GM04503 (cell line): ENCODE measurements around the gene DENND10.
A peak's percentile ranks its signal among the peaks of the same experiment; 100 is the strongest.
"Not testable (repeated sequence)": the region's sequence is repeated elsewhere in the genome, so short reads cannot be mapped to it uniquely, and the experiment has no call there.

Experiments used
- DNase-seq: peaks from one replicate; pipeline ENCODE4 v3.0.0-alpha.2; 2012; ENCODE audit warnings: low read depth

DENND10 gene, protein sequence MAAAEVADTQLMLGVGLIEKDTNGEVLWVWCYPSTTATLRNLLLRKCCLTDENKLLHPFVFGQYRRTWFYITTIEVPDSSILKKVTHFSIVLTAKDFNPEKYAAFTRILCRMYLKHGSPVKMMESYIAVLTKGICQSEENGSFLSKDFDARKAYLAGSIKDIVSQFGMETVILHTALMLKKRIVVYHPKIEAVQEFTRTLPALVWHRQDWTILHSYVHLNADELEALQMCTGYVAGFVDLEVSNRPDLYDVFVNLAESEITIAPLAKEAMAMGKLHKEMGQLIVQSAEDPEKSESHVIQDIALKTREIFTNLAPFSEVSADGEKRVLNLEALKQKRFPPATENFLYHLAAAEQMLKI

DNA sequence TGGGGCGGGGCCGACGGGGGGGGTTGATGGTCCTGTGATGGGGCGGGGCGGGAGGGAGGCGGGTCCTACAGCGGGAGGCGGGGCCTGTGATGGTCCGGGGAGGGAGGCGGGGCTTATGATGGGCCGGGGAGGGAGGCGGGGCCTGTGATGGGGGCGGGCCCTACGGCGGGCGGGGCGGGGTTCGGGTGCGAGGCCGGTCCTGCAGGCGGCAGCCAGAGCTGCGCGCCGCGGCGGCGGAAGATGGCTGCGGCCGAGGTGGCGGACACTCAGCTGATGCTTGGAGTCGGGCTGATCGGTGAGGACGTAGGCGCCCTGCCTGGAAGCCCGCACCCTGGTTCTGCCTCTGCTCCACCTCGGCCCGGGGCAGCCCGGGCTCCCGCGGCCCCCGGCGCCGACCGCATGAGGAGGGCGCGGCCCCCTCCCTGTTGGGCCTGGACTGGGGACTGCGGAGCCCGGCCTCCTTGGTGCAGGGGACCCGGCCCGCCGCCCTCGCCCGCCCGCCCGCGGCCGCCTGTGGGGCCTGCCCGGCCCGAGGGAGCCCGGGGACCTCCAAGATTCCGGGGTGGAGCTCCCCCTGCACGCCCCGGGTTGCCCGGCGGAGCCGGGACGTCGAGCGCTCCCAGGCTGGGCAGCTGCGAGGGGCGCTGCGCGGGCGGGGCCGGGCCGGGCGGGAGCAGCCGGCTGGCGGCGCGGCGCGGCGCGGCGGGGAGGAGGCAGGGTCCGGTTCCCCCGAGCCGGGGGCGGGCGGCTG lies at the start of gene DENND10:
TSS of gene DENND10 (plus strand) at position 211 of the 751 bp plus-strand sequence. CDS start at position 241, 30 bp downstream.
- no peak for DNase-seq

DNA sequence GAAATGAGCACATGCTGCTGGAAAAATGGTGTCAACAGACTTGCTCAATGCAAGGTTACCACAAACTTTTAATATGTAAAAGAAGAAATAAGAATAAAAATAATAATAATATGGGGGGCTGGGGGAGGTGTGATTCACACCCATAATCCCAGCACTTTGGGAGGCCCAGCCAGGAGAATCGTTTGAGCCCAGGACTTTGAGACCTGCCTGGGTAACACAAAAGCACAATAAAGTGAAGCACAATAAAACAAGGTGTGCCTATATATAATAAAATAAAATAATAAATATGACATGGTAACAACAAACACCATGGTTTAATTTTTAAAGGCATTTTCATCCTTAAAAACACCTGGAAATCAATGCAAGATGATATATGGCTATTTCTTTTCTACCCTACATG lies 48.4 kb upstream of the DENND10 start:
- no peak for DNase-seq

DNA sequence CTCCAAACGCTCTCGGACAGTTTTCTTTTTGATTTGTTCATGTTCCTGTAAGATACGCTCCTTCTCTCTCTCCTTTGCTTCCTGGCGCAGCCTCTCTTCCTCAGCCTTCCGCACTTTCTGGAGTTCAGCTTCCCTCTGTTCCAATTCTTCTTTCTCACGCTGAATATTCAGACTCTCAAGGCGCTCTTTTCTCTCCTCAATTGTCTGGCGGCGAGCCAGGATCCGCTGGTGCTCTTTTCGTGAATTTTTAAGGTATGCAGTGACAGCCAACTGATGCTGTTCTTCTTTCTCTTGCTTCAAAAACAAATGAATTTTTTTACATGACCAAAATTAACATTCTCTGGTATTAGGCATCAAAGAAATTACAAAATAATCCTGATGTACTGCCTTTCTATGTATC lies 45.9 kb upstream of the DENND10 start:
- no peak for DNase-seq

DNA sequence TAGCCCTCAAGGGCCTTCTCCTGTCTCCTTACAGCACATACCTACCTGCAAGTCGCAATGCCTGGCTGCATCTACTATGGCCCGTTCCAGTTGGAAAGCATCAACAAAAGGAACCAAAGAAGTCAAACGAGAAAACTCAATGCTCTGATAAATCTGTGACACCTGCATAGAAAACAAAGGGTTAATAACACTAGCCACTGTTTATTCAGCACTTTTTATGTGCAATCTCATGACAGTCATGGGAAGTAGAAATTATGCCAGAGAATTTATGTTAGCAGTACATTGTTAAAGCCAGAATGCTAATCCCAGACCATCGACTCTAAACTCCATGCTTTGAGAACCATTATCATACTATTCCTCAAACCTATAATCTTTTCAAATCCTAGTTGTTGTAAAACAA lies 44.4 kb upstream of the DENND10 start:
- no peak for DNase-seq

DNA sequence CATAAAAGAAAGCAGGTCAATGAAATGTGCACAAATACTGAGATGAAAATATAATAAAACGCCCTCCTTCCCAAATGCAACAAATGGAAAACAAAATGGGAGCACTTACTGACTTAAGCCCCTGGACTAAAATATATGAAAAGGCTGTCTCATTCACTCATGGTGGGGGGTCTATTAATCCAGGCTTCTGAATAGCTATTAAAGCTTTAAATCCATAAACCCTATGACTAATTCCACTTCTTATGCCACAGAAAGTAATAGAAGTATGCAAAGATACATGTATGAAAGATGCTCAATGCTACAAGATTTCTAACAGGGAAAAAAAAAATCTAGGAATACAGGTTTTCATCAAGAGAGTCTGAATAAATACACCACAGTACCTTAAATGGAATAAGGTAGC lies 43.8 kb upstream of the DENND10 start:
- no peak for DNase-seq

DNA sequence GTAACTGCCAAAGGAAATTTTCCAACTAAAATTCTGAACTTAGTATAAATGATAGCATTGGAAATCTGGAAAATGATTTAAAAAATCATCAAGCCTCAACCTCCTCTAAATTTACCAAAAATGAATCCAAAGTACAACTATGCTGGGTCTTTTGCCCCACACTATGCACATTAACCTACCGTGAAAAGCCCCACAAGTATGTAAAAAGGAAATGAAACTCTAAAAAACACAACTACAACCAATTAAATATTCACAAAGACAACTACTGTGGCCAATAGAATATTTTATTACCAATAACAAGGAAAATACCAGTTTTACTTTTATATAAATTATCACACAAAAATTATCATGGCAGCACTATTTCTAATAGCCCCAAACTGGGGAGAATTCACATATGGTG lies 42.6 kb upstream of the DENND10 start:
- DNase-seq: no peak

DNA sequence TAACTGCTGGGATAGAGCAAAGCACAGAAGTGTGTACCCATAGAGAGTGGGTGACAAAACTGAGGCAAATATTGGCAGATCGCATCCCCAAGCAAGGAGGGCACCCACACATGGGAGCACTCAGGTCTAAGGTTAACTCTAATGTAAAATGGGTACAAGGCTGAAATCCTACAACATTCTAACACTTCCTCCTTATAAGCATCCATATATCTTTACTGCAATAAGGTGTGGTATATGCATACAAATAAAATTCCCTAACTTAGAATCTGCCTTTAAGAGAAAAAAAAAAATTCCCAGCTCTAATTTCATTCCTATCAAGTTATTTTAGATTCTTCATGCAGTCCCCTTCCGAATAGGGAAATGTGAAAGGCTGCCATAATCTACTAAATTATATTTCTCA lies 42.0 kb upstream of the DENND10 start:
- no peak for DNase-seq

DNA sequence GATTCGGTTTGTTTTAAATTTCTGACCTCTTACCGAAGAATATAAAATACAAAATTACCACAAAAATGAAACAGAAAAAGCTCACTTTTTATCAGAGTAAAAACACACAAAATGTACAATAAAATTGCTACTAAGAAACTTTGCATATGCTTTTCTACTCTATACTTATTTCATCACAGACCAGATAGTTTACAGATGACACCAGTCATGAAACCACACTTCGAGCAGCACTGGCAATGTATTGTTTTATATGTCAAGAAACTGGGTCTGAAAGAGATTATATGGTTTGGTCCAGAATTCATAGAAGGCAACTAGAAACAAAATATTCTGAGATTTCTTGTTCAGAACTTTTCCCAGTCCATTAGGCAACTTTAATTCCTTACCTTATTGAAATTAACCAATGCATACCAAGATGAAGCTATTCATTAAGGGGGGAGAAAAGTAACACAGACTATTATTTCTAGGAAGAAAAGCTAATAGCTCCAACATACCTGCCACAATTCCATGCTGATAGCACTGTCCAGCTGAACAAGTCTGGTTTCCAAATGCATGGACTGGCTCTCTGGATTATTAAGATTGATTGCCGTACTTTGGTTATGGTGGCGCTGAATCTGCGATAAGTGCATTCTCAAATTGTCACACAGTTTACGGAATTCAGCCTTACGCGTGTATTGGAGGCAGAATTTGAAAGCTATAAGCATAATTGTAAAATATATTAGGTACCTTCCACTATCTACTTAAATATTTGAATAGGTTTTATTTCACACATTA lies 33.3 kb upstream of the DENND10 start:
- no peak for DNase-seq

DNA sequence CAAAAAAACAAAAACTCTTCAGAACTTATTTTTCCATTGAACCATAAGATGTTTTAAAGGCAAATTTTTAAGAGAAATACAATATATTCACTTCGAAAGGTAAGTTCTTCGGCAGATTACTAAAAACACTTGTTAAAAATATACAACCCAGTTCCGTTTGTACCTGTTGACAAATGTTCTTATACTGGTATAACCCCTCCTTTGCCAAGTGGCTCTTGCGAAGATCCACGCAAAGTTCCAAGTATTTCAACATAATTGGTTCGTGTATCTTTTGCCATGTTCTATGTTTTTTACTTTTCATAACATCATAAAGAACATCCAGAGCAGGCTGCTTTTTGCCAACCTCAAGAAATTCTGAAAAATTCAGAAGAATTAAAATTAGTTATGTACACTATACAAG lies 30.3 kb upstream of the DENND10 start:
- no peak for DNase-seq

DNA sequence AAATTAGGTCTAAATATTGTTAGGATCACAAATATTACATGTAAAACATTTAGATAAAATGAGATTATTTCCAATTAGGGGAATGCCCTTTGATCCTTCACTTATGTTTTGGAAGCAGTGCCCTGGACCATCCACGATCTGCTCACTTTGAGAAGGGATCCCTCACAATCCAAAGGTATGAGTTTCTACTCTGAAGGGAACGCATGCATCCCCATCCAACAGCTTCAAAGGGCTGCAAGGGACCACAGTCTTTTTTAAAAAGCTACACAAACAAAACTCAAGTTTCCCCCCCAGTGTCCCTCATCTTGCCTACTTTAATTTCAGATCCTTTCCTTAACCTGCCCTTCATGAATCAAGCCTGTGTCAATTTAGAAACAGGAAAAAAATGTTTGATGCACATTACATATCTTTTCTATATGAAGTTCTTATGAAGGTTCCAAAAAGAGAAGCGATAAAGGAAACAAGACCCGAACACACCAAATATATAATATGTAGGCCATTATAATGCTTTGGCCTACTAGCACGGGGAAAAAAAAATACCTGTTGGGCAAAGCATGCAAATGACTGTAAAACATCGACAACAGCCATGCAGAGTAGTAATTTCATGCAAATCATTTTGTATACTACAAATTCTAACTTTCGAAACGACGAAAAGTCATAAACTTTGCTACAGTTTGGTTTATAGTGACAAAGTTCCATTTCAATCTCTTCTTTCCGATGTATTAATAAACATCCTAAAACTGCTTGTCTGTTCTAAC lies 25.3 kb upstream of the DENND10 start:
- DNase-seq: no peak

DNA sequence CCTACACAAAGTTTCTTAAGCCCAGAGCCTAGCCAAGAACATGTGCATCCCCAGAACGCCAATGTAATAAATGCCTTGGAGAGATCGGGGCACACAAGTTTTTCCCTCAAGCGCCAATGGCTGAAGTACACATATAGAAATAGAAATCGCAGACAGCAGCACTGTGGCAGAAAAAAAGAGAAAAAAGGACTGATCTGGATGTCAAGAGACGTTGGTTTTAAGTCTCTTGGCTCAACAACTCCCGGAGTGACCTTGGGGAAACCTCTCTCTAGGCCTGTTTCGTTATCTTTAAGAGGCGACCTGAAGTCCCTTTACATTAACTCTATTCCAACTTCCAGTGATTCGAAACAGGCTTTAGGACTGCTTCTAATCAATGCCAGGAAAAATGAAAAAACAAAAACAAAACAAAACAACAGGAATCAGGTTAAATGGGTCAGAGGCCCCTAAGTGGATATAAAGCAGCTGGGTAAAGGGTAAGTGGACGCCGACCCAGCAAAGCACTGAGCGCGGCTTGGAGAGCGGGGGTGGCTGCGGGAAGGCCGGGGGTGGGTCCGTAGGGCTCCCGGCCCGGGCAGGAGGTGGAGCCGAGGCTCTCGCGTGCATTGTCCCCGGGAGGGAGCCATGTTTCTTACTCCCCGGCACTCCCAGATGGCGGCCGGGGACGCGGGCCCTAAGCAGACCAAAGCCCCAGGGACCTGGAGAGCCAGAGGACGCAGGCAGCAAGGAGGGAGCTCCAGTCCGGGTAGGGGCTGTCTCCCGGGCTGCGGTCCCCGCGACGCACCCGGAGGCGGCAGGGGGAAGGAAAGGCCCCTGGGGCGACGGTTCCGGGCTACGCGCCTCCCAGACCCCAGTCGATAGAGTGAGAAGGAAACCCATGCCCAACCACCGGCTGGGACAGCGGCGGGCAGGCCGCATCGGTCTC lies 24.1 kb upstream of the DENND10 start:
- peak; percentile 27 for DNase-seq

DNA sequence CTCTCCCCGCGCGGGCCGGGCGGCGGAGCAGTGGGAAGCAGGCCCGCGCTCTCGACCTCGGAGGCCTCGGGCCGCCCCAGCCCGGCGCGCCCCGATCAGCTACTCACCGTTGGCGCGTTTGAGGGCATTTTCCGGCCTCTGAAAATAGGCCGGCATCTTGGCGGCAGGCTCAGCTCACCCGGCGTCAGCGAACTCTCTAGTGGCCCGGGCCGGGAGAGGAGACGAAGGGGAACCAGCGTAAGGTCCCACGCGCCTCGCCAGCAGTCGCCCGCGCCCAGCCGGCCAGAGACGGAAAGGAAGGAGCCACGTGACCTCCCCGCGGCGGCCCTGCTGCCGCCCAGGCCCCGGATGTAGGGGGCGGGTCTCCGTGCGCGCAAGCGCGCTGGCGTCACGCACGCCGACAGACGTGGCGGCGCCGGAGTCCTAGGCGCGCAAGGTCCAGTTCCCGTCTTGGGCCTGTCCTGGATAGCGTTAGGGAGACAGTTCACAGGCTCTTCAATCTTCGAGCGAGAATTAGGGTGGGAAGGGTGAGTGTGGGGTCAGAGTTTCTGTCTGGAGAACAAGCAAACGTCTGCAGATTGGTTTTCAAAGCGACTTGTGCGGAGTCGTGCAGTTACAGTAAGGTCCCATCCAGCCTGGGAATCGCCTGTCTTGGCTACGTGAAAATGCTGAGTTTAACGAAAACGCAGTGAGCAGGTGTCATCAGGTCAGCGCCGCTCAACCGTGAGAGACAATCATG lies 23.2 kb upstream of the DENND10 start, which contains the start of gene EIF3A:
TSS of gene EIF3A (minus strand) at position 297 of the 739 bp plus-strand sequence. CDS start at position 156, 141 bp downstream.
- peak; percentile 61 for DNase-seq

DNA sequence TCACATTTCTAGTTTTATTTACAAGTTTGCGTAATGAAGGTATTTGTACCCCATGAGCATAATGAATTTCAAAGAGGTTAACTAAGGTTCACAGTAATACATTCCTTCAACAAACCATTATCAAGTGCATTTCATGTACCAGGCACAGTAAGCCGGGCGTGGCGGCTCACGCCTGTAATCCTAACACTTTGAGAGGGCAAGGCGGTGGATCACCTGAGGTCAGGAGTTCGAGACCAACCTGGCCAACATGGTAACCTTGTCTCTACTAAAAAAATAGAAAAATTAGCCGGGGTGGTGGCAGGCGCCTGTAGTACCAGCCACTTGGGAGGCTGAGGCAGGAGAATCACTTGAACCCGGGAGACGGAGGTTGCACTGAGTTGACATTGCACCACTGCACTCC lies 19.0 kb upstream of the DENND10 start:
- DNase-seq: no peak

DNA sequence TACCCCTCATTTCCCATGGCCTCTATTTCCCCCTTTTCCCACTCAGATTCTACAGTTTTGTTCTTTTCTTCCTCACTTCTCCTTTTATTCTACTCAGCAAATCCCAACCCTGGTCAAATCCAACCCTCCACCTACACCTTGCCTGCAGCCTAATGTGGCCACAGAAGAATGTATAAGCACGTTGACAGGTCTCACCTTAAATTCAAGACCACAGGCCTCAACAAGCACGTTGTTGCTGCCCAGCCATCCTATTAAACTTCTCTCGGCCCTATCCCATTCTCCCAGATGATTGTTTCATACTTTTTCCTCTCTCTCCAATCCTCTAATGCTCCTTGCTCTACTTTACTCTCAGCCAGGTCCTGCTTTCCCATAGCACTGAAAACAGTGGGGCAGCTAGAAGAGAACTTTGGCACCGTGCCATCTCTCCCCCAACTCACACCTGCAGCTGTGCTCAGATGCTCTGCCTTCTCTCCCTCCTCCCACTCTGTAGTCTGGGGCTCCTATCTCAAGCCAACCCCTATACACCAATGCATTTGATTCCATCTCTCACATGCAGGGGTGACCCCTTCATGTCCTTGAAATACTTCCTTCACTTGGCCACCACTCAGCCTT lies 16.5 kb upstream of the DENND10 start:
- DNase-seq: no peak

DNA sequence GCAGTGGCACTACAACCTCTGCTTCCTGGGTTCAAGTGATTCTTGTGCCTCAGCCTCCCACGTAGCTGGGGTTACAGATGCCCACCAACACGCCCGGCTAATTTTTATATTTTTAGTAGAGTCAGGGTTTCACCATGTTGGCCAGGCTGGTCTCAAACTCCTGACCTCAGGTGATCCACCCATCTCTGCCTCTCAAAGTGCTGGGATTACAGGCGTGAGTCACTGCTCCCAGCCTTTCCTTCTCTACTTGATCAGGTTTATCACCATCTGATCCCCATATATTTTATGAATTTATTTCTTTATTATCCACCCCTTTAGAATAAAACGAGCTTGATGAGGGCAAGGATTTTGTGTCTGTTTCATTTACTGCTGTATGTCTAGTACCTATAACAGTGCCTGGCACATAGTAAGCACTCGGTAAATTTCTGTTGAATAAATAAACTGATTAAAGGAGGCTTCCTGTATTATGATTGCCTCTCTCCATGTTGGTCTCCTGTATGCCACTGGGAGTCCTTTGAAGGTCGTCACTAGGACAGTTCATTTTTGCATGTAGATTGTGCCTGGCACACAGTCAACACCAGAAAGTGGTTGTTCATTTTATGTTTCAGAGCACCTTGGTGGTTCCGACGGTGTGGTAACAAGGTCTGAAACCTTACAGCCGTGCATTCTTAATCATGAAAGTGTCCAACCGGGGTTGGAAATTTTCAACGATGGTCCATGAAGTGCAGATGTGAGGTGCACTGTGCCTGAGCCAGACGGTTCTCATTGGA lies 13.7 kb upstream of the DENND10 start:
- DNase-seq: no peak

DNA sequence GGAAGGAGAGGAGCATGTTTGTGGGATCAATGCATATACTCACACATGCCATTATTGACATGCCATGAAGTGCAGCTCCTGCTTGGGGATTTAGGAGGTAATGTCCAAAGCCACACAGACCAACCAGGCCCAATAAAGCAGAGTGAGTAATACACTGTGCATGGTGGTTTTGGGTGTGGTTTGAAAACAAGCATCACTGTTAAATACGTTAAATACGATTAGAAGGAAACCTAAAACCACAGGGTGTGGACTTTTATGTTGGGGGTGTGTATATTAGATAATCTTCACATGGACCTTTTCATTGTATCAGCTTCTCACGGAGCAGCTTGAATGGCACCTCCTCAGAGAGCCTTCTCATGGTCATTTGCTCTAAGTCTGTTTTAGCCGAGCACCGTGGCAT lies 12.9 kb upstream of the DENND10 start:
- DNase-seq: peak; percentile 61

DNA sequence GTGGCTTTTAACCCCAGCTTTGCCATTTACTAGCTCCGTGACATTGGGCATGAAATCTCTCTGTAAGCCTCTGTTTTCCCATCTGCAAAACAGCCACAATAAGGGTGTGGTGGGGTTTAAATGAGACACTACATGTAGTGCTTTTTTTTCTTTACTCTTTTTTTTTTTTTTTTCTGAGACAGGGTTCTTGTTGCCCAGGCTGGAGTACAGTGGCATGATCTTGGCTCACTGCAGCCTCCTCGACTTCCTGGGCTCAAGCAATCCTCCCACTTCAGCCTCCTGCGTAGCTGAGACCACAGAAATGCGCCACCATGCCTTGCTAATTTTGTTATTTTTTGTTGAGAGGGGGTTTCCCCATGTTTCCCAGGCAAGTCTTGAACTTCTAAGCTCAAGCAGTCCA lies 8.3 kb upstream of the DENND10 start:
- no peak for DNase-seq

DNA sequence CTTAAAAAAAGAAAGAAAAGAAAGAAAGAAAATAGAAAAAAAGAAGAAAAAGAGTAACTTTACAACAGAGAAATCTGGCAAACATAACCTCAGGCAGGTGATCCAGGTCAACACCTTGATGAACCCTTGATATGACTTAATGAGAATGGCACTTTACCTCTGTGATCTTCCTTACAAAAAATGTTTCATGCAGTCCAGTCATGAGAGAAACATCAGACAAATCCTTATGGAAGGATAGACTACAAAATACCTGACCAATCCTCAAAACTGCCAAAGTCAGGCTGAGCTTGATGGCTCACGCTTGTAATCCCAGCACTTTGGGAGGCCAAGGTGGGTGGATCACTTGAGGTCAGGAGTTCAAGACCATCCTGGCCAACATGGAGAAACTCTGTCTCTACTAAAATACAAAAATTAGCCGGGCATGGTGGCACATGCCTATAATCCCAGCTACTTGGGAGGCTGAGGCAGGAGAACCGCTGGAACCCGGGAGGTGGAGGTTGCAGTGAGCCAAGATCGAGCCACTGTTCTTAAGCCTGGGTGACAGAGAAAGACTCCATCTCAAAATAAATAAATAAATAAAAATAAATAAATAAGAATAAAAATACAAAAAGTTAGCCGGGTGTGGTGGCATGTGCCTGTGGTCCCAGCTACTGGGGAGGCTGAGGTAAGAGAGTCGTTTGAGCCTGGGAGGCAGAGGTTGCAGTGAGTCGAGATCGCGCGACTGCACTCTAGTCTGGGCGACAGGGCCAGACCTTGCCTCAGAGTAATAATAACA lies 7.1 kb upstream of the DENND10 start:
- DNase-seq: not testable (repeated sequence)
